GM12873 (cell line): ENCODE data around the gene DNAAF1.

Experiments used
- TF ChIP-seq, protein P1 (sequence below): IDR thresholded peaks from 2 replicates; pipeline ENCODE4 v1.5.1; 2012; ENCODE audit warnings: low read depth, mild to moderate bottlenecking, moderate library complexity, low read length, control low read depth; ENCODE audit not compliant: insufficient read depth; ENCODE audit errors: missing control alignments

The DNAAF1 gene

GRCh38 chr16:84144859-84145639 is at the start of gene DNAAF1, which contains the start of gene HSDL1:
DNAAF1 (plus strand) TSS chr16:84145308; CDS start chr16:84145441, 133 bp downstream.
HSDL1 (minus strand) TSS chr16:84145177; CDS start chr16:84131321, 13,856 bp downstream.
- TF ChIP-seq, protein P1, sequence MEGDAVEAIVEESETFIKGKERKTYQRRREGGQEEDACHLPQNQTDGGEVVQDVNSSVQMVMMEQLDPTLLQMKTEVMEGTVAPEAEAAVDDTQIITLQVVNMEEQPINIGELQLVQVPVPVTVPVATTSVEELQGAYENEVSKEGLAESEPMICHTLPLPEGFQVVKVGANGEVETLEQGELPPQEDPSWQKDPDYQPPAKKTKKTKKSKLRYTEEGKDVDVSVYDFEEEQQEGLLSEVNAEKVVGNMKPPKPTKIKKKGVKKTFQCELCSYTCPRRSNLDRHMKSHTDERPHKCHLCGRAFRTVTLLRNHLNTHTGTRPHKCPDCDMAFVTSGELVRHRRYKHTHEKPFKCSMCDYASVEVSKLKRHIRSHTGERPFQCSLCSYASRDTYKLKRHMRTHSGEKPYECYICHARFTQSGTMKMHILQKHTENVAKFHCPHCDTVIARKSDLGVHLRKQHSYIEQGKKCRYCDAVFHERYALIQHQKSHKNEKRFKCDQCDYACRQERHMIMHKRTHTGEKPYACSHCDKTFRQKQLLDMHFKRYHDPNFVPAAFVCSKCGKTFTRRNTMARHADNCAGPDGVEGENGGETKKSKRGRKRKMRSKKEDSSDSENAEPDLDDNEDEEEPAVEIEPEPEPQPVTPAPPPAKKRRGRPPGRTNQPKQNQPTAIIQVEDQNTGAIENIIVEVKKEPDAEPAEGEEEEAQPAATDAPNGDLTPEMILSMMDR, result no peak

- TF ChIP-seq, protein P1, result no peak
Measured at GRCh38 chr16:84095466-84095865, 49.6 kb upstream of the DNAAF1 start.

DNA sequence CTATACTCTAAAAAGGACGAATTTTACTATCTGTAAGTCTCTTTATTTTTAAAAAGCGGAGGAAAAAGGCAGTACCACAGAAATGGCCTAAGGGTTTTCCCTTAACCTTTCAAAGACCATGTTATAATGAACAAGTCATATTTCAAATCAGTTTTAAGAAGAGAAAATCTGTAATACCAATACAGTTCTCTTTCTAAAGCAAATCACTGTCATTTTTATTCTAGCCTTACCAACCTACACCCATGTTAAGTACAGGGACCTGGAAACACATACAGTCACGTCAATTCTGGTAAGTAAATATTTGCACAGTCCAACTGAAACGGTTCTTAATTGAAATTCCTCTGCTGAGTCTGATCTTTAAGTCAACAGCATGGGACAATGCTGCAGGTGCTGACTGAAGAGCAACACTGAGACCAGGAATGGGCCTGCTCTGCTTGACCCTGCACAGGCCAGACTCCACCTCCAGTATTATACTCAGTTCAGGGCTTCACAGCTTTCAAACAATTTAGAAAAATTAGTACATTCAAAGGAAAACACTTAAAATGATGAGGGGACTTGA is 48.6 kb upstream of the DNAAF1 start:
- TF ChIP-seq, protein P1, result no peak

DNA sequence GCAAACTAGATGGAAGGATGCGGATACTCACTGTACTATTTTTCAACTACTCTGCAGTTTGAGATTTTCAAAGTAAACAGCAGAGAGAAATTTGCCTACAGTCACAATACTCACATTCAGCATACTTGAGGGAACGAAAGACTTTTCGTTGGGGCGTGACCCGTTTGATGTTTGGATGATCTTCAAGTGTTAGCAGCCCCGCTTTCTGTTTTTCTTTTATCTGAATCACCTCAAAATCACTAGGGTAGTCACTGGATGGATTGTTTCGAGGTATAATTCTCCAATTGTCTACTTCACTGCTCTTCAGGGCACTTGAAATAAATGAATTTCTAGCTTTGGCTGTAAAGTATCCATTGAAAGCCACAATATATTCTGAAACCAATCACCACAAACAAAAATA is 46.2 kb upstream of the DNAAF1 start:
- TF ChIP-seq, protein P1, result no peak

GRCh38 chr16:84103678-84104077 is 41.4 kb upstream of the DNAAF1 start:
- TF ChIP-seq, protein P1, result no peak

- TF ChIP-seq, protein P1, result no peak
Measured at GRCh38 chr16:84104231-84104630, 40.9 kb upstream of the DNAAF1 start.

GRCh38 chr16:84105301-84105815 is 39.8 kb upstream of the DNAAF1 start:
- TF ChIP-seq, protein P1, result no peak
